Tibial nerve (tissue), 4 donors: Measurements from ENCODE around the gene SLC9A3. TPM values are rescaled to one million over a fixed set of nuclear protein-coding genes. Genes with fewer than 3 reads are reported as not detected.
"Not testable (repeated sequence)": the region's sequence is repeated elsewhere in the genome, so short reads cannot be mapped to it uniquely, and the experiment has no call there.

Experiments
- DNase-seq, 2 donors: peaks; one replicate each; pipeline ENCODE4 v3.0.0-alpha.2; 2019; ENCODE audit warnings: low spot score in 2 of 2
- H3K27ac ChIP-seq, 4 donors: fragments of 200-600 bp; sonication (generic) in 3 of 4; one replicate each; pipeline ENCODE4 v1.5.1; 2017 to 2019; ENCODE audit warnings: mild to moderate bottlenecking in 1 of 4
- H3K27me3 ChIP-seq, 2 donors: fragments of 200-600 bp; sonication (generic) in 1 of 2; one replicate each; pipeline versions ENCODE4 v1.5.1 to v1.6.0; 2017 to 2019
- H3K36me3 ChIP-seq, 3 donors: fragments of 200-600 bp; sonication (generic); one replicate each; pipeline ENCODE4 v1.5.1; 2018 to 2019
- H3K4me1 ChIP-seq, 4 donors: fragments of 200-600 bp; sonication (generic) in 3 of 4; one replicate each; pipeline ENCODE4 v1.5.1; 2017 to 2019
- H3K4me3 ChIP-seq, 4 donors: fragments of 200-600 bp; sonication (generic) in 3 of 4; one replicate each; pipeline ENCODE4 v1.5.1; 2017 to 2019; ENCODE audit warnings: mild to moderate bottlenecking in 1 of 4, moderate library complexity in 1 of 4
- H3K9me3 ChIP-seq, 4 donors: fragments of 200-600 bp; sonication (generic) in 3 of 4; one replicate each; pipeline ENCODE4 v1.5.1; 2017 to 2019
- EP300 ChIP-seq, 2 donors: sonication (generic); formaldehyde crosslinking; IDR thresholded peaks; one replicate each; pipeline ENCODE4 v1.6.1; 2017; ENCODE audit warnings: antibody characterized with exemption in 2 of 2, mild to moderate bottlenecking in 1 of 2
- POLR2A ChIP-seq, 2 donors: fragments of 450-650 bp; IDR thresholded peaks; one replicate each; pipeline ENCODE4 v1.6.1; 2017; ENCODE audit warnings: antibody characterized with exemption in 2 of 2, mild to moderate bottlenecking in 2 of 2, moderate library complexity in 2 of 2
- WGBS, 2 donors: methylation state at CpG; one replicate each; pipeline ENCODE4 v1.1.5; 2018; 5-methylcytosine and 5-hydroxymethylcytosine counted together
- total RNA-seq, 4 donors: library from RNA; depleted of rRNA; stranded (reverse); fragments of >200 nt; gene quantifications; one replicate each; pipeline ENCODE4 v1.1.0, GENCODE V29; 2016
- TF ChIP-seq, protein P1 (sequence below), 5 experiments: fragments of 200-600 bp in 3 of 5; fragments of 450-650 bp in 2 of 5; sonication (generic) in 3 of 5; IDR thresholded peaks; one replicate each; pipeline ENCODE4 v1.5.1; 2016 to 2019; ENCODE audit warnings: antibody characterized with exemption in 5 of 5, mild to moderate bottlenecking in 3 of 5, moderate library complexity in 2 of 5

The SLC9A3 gene
- total RNA-seq, 4 donors from 2014 or later, result 11.4 to 32.7 (median 17.9) TPM

DNA sequence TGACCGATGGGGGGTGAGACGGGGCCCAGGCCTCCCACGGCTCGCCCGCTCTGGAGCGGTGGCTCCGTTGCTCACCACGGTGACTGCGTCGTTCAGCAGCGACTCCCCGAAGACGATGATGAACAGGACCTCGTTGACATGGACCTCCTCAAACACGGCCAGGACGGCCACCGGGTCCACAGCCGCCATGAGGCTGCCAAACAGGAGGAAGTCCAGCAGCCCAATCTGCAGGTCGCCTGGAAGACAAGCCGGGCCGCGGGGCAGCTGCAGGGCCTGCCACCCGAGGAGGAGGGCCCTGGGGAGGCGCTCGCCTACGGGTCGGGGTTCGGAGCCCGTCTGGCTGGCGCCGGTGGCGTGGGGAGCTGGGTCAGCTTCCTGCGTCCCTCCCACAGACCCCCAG is 36.0 kb downstream of the SLC9A3 start:
- Histone ChIP-seq H3K9me3 (no peaks in the 10 kb centered on the region), H3K4me1 (peaks cover 0 to 22% (median 0%) of the 10 kb centered on the region in 4 donors), H3K27me3 (peaks cover 0 to 43% of the 10 kb centered on the region in 2 donors), H3K27ac (peak overlapping the region in 1 of 4 donors; percentile 59), H3K4me3 (no peak overlapping the region), H3K36me3 (peaks cover 0 to 24% (median 0%) of the 10 kb centered on the region in 3 donors)
- DNase-seq, result no peak
- 81% methylated on average over 21 to 28 of the region's 33 CpGs for WGBS, 2 donors
- TF ChIP-seq, protein P1, sequence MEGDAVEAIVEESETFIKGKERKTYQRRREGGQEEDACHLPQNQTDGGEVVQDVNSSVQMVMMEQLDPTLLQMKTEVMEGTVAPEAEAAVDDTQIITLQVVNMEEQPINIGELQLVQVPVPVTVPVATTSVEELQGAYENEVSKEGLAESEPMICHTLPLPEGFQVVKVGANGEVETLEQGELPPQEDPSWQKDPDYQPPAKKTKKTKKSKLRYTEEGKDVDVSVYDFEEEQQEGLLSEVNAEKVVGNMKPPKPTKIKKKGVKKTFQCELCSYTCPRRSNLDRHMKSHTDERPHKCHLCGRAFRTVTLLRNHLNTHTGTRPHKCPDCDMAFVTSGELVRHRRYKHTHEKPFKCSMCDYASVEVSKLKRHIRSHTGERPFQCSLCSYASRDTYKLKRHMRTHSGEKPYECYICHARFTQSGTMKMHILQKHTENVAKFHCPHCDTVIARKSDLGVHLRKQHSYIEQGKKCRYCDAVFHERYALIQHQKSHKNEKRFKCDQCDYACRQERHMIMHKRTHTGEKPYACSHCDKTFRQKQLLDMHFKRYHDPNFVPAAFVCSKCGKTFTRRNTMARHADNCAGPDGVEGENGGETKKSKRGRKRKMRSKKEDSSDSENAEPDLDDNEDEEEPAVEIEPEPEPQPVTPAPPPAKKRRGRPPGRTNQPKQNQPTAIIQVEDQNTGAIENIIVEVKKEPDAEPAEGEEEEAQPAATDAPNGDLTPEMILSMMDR (IDR thresholded peaks at IDR 0.05), result no peak
- TF ChIP-seq EP300 (IDR thresholded peaks at IDR 0.05) (no peak), POLR2A (IDR thresholded peaks at IDR 0.05) (no peak)

DNA sequence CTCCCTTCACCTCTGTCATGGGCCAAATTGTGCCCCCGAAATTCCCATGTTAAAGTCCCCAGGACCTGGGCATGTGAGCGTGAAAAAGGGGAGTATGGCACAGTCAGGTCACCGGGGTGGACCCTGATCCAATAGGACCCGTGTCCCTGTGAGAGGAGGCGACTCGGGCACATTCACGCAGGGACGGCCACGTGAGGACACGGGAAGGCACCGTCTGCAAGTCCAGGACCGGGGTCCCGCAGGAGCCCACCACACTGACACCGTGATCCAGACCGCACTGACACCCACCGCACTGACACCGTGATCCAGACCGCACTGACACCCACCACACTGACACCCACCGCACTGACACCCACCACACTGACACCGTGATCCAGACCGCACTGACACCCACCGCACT is 37.7 kb downstream of the SLC9A3 start:
- 88 to 90% methylated on average over 16 to 17 of the region's 22 CpGs for WGBS, 2 donors
- peaks cover 0 to 48% of the 10 kb centered on the region in 2 donors for H3K27me3 ChIP-seq
- DNase-seq, result not testable (repeated sequence)

DNA sequence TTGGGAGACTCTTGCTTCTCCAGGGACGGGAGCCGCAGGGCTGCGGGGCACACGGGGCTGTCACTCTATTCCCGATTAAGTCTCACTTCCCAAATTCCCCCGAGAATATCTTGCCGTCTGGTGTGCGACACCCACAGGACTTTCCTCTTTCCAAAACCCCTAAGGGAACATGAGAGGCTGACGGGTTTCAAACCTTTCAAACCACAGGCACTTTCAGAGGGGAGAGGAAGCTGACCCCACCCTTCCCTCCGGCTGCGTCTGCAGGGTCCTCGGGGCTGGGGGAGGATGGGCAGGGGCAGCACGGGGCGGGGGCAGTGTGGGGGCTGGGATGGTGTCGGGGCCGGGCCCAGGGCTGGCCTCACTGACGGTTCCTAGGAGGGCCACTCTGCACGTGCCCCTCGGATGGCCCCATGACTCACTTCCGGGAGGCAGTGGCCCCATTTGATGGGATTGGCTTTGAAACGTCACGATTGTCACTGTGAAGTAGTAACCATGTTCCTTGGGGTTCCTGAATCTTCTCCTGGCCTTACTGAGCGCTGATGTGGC is 38.2 kb downstream of the SLC9A3 start:
- H3K27me3 ChIP-seq, result peaks cover 0 to 49% of the 10 kb centered on the region in 2 donors
- DNase-seq, result no peak

More for the DNA sequence above, 37.7 kb downstream of the SLC9A3 start:
- peaks cover 0 to 36% (median 0%) of the 10 kb centered on the region in 3 donors for H3K36me3 ChIP-seq
- H3K9me3 ChIP-seq, H3K4me3 ChIP-seq: not testable (repeated sequence)
- peaks cover 0 to 15% (median 0%) of the 10 kb centered on the region in 4 donors for H3K4me1 ChIP-seq
- peak overlapping the region in 1 of 4 donors; percentile 56 for H3K27ac ChIP-seq

DNA sequence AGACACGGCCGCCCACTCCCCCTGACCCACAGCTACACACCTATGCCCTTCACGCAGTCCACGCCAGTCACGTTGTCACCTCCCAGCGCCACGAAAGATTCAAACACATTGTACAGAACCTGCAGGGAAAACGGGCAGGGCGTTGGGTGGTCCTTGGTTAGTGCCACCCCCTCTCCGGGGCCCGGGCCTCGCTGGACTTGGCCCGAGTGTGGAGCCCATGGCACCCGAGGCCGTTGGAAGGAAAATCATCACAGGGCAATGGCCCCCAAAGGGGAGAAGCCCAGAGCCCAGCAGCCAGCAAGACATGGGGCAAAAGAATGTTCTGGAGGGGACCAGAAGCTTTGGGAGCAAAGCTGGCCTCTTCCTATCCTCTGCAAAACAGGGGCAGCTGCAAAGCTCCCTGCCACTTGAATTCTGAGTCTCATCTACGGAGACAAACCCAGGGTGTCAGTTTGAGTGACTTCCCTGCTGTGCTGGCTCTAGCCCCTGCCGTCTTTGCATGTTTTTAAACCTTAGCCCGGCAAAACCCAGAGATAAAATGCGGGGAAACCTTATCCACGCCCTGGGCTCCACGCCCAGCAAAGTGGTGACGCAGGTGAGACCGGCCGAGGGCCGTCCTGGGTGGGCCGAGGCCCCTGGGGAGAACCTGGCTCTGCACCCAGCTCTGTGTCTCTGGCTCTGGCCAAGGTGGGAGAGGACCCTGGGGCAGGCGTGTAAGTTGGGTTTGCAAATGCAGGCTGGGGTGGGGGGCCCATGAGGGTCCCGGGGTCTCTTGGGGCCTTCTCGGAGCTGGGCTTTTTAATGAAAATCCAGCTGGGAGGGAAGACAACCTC is 38.9 kb downstream of the SLC9A3 start:
- Histone ChIP-seq H3K27me3 (peaks cover 0 to 55% of the 10 kb centered on the region in 2 donors), H3K27ac (peak overlapping the region in 1 of 4 donors; percentile 56), H3K4me1 (peaks cover 0 to 15% (median 0%) of the 10 kb centered on the region in 4 donors), H3K9me3 (no peaks in the 10 kb centered on the region), H3K4me3 (no peak overlapping the region), H3K36me3 (peaks cover 0 to 35% (median 0%) of the 10 kb centered on the region in 3 donors)
- DNase-seq, result no peak
- TF ChIP-seq, protein P1 (IDR thresholded peaks at IDR 0.05), result no peak
- TF ChIP-seq POLR2A (IDR thresholded peaks at IDR 0.05) (no peak), EP300 (IDR thresholded peaks at IDR 0.05) (no peak)
- 79% methylated on average over 27 to 29 of the region's 29 CpGs for WGBS, 2 donors

More for the DNA sequence above, 38.2 kb downstream of the SLC9A3 start:
- Histone ChIP-seq H3K9me3 (no peaks in the 10 kb centered on the region), H3K4me3 (no peak overlapping the region), H3K4me1 (peaks cover 0 to 15% (median 0%) of the 10 kb centered on the region in 4 donors), H3K27ac (peak overlapping the region in 1 of 4 donors; percentile 56), H3K36me3 (peaks cover 0 to 36% (median 0%) of the 10 kb centered on the region in 3 donors)
- TF ChIP-seq, protein P1 (IDR thresholded peaks at IDR 0.05), result no peak
- TF ChIP-seq POLR2A (IDR thresholded peaks at IDR 0.05), result no peak
- no peak for TF ChIP-seq EP300 (IDR thresholded peaks at IDR 0.05)
- WGBS, 2 donors, result 49 to 54% methylated on average over 12 to 13 of the region's 23 CpGs

DNA sequence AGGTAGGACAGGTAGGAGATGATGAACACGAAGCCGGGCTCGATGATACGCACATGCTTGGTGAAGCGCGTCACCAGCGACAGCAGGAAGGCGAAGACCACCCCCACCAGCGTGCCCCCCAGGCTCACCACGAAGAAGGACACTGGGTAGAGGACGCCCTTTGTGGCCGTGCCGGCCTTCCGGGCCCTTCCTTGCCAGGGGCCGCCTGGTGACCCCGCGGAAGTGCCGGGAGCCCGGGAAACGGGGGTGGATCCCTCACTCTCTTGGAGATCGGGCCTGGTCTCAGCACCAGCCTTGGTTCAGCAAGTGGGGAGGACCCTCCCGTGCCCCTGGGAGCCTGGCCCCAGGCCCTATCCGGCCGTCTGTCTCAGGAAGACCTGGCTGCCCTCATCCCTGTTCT is 39.7 kb downstream of the SLC9A3 start:
- WGBS, 2 donors, result 88 to 94% methylated on average over 23 to 24 of the region's 24 CpGs

More for the DNA sequence above, 39.7 kb downstream of the SLC9A3 start:
- Histone ChIP-seq H3K4me3 (no peak overlapping the region), H3K27me3 (peaks cover 0 to 63% of the 10 kb centered on the region in 2 donors), H3K9me3 (no peaks in the 10 kb centered on the region), H3K4me1 (peaks cover 0 to 15% (median 0%) of the 10 kb centered on the region in 4 donors), H3K36me3 (peaks cover 0 to 35% (median 0%) of the 10 kb centered on the region in 3 donors), H3K27ac (peak overlapping the region in 1 of 4 donors; percentile 56)
- TF ChIP-seq EP300 (IDR thresholded peaks at IDR 0.05) (no peak), POLR2A (IDR thresholded peaks at IDR 0.05) (no peak)
- TF ChIP-seq, protein P1 (IDR thresholded peaks at IDR 0.05), result no peak
- no peak for DNase-seq
